HG03135 (cell line): ENCODE results near the gene PDK4.
"Not testable (repeated sequence)": the region's sequence is repeated elsewhere in the genome, so short reads cannot be mapped to it uniquely, and the experiment has no call there.

Source experiments
- ATAC-seq: cut with Tn5 transposase; IDR thresholded peaks from one replicate; pipeline ENCODE4 v1.9.1; 2021; ENCODE audit warnings: mild to moderate bottlenecking, moderate library complexity; ENCODE audit not compliant: unreplicated experiment

Gene PDK4

GRCh38 chr7:95605275-95605674, 9.0 kb upstream of the PDK4 start:
- no peak for ATAC-seq

- not testable (repeated sequence) for ATAC-seq
These were observed 8.5 kb upstream of the PDK4 start for GRCh38 chr7:95604811-95605210.

- not testable (repeated sequence) for ATAC-seq
These were observed 8.1 kb upstream of the PDK4 start for GRCh38 chr7:95604397-95604796.

GRCh38 chr7:95602421-95602820, 6.1 kb upstream of the PDK4 start:
- no peak for ATAC-seq

DNA sequence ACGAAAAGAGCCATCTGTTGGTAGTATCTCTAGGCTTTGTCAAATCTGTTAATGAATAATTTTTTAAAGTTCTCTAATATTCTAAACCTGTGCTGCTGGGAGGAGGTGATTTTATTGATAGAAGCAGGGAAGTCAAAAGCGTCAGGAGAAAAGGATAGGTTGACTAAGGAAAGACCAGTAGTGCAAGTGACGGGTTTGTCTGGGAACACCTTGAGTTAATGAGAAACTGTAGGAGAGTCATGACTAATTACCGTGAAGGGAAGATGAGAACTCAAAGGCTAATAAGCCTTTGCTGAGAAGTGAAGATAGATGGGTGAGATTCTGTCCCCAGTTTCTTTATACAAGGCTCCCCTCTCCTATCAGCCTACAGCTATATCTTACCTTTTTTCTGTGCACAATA, 5.0 kb upstream of the PDK4 start:
- no peak for ATAC-seq

GRCh38 chr7:95599069-95599468, 2.8 kb upstream of the PDK4 start:
- no peak for ATAC-seq

DNA sequence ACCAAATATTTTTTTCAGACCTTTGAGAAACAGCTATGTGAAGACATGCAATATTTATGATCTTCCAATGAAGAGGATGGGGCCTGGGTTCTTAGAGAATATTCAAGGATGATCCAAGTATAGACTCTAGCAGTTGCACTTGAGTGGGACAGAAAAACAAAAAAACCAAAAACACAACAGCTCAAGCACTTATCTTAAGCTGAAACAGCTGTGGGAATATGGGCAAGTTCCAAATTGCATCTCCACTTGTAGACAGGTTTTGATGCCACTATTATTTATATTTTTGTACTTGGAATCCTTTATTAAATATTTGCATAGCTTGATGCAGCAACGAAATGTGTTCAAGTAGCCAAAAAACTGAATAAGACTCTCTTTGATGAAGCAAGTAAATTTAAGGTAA, 2.2 kb upstream of the PDK4 start:
- no peak for ATAC-seq

GRCh38 chr7:95595746-95596197, 544 bp downstream of the PDK4 start:
- ATAC-seq = no peak

DNA sequence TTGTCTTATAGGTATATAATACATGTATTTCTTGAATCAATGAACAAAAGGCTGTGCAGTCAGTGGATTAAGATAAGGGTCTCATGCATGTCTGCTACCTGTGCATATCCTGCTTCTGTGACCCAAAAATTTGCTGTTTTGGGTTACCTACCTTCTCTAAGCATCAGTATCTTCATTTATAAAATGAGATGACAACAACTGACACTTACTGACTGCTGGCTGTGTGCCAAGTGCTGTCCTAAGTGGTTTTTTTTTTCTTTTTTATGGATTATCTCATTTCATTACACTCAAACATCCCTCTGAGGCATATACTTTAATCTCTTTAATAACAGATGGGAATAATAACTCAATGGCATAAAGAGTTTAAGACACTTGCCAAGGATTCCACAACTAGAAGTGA, 2.1 kb downstream of the PDK4 start:
- no peak for ATAC-seq

DNA sequence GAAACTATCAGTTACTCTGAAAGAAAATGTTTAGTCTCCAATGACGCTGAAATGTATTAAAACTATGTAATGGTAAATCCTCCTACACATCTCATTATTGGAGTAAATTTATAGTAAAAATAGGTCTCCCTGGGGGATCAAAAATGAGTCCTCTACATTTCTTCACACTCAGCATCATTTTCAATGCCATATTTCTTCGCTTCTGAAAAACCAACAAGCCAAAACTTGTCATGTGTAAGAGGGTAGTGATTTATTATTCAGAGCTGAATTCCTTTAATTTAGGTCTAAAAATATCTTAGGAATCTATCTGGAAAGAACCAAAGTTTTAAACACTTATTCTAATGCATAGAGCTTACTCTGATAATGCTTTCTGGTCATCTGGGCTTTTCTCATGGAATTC, 3.0 kb downstream of the PDK4 start:
- ATAC-seq = no peak

DNA sequence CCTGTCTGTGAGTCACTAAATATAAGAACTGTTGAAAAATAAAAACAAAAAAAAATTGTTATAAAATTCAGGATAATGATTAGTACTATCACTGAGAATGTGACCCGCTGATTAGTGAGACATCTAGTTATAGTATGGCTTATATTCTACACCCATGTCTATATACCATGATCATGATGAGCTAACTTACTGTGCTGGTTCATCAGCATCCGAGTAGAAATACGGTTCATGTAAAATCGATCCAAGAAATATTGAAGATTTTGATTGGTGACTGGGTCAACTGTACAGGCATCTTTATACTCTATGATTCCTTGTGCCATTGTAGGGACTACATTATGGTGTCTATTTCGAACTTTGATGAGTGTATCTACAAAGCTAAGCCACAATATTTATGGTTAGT, 3.7 kb downstream of the PDK4 start:
- ATAC-seq = no peak

- no peak for ATAC-seq
These were observed 5.7 kb downstream of the PDK4 start for GRCh38 chr7:95590387-95591248.

DNA sequence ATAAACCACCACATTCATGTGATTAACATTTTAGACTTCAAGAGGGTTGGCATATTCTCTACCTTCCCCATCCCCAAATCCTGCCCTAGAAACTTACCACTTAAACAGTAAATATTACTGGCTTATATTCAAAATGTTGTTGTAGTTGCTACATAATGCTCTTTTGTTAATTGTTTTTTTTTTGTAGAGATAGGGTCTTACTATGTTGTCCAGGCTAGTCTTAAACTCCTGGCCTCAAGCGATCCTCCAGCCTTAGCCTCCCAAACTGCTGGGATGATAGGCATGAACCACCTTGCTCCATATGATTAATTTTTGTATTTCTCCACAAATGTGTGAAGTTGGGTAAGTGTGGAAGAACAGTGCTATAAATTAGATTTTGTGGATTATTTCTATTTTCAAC, 6.5 kb downstream of the PDK4 start:
- ATAC-seq = no peak

DNA sequence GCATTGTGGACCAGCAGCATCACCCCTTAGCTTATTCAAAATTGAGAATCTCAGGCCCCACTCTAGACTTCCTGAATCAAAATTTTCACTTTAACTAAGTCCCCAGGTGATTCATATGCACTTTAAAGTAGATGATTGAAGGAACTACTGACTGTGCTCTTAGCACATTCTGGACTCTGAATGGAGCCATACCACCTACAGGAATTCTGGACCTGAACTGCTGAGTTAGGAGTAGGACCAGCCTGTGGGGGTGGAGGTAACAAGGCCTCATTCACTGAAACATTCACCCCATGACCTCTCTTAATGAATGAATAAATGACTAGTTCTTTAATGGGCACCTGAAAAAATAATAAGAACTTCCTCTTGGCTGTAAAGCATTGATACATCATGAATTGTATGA, 7.3 kb downstream of the PDK4 start:
- ATAC-seq = no peak

- no peak for ATAC-seq
These were observed 9.4 kb downstream of the PDK4 start for GRCh38 chr7:95586951-95587301.

DNA sequence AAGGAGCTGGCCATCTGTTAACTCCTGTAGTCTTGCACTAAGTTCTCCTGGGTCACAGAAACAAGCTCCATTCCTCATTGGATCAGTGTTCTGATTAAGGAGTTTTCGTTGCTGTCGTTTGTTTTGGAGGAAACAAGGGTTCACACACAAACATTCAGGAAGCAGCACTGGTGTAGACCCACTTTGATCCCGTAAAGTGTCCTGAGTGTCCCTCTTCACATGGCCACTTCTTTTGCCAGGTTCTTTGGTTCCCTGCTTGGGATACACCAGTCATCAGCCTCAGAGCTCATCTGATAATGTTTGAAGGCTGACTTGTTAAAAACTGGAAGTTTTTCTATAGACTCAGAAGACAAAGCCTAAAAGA, 10.9 kb downstream of the PDK4 start:
- no peak for ATAC-seq

DNA sequence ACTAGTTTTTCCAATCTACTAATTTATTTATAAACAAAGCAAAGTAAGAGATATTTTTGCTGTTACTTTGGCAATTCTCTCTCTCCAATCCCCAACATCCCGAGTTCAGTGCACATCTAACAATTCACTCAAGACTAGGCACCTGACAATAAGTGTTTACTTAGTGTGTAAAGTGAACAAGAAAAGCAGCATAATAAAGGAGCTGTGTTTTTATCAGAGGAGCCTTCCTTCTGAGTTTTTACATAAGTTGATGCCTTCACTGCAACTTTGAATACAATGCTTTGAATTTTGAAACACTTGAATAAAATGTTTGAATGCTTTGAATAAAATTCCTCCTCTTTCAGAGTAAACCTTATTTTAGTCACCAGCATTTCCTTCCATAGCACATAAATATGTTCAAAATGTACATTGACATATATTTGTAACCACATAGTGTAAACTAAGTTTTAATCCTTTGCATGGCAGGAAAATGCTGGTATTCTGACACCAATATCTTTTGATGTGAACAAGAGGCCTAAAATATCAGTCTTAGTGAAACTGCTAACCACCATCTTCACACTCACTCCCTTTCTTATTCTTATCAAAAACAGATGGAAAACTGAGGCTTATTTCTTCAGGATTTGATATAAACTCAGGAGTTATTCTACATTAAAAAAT, 11.4 kb downstream of the PDK4 start:
- no peak for ATAC-seq

- ATAC-seq = no peak
These were observed 12.3 kb downstream of the PDK4 start for GRCh38 chr7:95583834-95584621.

GRCh38 chr7:95582578-95583293, 13.6 kb downstream of the PDK4 start:
- ATAC-seq = no peak

- ATAC-seq = no peak
These were observed 14.8 kb downstream of the PDK4 start for GRCh38 chr7:95581467-95581866.

DNA sequence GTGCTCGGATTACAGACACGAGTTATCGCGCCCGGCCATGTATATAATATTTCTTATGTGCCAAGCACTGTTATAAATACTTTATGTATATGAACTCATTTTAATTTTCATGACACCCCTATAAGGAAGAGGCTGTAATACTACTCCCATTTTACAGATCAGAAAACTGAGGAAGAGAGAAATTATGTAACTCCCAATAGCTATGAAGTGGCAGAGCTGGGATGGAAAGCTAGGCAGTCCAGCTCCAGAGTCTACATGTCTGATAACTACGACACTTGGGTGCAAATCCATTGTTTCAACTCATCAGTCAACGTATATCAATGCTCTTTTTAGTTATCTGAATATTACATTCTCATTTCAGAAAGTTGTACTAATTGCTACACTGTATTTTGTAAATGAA, 17.0 kb downstream of the PDK4 start:
- ATAC-seq = no peak
